ENCODE results near the gene DOK4. TPM values are rescaled to one million over a fixed set of nuclear protein-coding genes. Genes with fewer than 3 reads are reported as not detected.

The DOK4 gene
- total RNA-seq, 1 donor from 2014 or later: 0.73 TPM

DNA sequence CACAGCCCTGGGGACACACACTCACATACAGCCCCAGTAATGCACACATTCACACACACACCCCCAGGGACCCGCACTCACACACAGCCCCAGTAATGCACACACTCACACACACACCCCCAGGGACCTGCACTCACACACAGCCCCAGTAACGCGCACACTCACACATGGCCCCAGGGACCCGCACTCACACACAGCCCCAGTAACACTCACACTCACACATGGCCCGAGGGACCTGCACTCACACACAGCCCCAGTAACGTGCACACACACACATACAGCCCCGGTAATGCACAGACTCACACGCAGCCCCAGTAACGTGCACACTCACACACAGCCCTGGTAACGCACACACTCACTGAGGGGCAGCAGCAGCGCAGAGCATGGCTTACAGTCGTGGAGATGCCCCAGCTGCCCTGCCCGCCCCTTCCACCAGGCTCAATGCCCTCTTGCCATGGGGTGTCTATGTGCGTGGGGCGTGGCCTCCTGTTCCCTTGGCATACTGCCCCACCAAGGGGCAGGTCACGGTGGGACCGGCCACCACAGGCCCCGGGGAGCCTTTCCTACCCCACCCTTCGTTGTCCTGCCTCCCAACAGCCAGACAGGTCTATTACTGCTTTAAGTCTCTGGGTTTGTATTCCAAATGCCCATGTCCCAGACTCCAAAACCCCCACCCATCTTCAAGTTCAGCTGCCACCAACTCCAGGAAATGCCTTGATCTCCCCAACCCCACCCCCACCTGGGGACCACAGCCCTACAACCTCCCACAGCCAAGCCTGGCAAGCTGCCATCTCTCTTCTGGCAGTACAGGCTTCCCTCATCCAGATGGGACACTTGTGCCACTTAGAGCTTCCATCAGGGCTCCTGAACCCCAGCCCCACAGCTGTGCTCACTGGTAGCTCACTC, 47.4 kb upstream of the DOK4 start:
- peaks cover 80% of the 10 kb centered on the region for H3K4me1 Mint-ChIP-seq
- peaks cover 7% of the 10 kb centered on the region for H3K36me3 Mint-ChIP-seq (ENCODE audit: low read depth)
- no peaks in the 10 kb centered on the region for H3K27me3 Mint-ChIP-seq
- no peaks in the 10 kb centered on the region for H3K9me3 Mint-ChIP-seq
- TF ChIP-seq, protein P1, sequence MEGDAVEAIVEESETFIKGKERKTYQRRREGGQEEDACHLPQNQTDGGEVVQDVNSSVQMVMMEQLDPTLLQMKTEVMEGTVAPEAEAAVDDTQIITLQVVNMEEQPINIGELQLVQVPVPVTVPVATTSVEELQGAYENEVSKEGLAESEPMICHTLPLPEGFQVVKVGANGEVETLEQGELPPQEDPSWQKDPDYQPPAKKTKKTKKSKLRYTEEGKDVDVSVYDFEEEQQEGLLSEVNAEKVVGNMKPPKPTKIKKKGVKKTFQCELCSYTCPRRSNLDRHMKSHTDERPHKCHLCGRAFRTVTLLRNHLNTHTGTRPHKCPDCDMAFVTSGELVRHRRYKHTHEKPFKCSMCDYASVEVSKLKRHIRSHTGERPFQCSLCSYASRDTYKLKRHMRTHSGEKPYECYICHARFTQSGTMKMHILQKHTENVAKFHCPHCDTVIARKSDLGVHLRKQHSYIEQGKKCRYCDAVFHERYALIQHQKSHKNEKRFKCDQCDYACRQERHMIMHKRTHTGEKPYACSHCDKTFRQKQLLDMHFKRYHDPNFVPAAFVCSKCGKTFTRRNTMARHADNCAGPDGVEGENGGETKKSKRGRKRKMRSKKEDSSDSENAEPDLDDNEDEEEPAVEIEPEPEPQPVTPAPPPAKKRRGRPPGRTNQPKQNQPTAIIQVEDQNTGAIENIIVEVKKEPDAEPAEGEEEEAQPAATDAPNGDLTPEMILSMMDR (IDR thresholded peaks at IDR 0.05): no peak
- no peak for ATAC-seq (ENCODE audit: low read depth)
- POLR2A ChIA-PET: interaction anchor here (1.1 to 2.2 kb wide), 3 partner anchors 9 to 11 kb away, joined by 8 to 11 read pairs (median 9); partner anchors contain the start of gene ADGRG5
- DNase-seq: peak; percentile 20
- H3K4me3 Mint-ChIP-seq: peak overlapping the region; percentile 61
- CTCF ChIA-PET: interaction anchor here (1.0 to 1.1 kb wide), 2 partner anchors 9 to 14 kb away, joined by 3 read pairs; partner anchors contain the start of gene ADGRG5
- intact Hi-C loops (cut with micrococcal nuclease): loop anchor here (10.0 kb wide), 2 partner anchors 489 to 929 kb away; partner anchors contain the start of gene MT2A
- H3K27ac Mint-ChIP-seq: peak overlapping the region; percentile 79

DNA sequence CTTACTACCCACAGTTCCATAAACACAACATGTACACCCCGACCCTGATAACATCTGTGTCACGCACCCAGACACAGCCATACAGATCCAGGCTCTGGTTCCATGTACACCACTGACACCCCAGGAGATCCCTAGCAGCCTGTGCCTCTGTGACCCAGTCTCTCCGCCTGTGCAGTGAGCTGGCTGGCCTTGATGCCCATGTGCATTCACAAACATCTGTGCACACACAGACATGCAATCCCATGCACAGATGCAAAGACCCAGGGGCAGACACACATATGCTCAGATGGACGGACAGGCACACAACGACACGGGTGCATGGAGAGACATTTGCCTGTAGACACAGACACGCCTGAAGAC, 46.0 kb upstream of the DOK4 start:
- H3K36me3 Mint-ChIP-seq (ENCODE audit: low read depth): peaks cover 7% of the 10 kb centered on the region

DNA sequence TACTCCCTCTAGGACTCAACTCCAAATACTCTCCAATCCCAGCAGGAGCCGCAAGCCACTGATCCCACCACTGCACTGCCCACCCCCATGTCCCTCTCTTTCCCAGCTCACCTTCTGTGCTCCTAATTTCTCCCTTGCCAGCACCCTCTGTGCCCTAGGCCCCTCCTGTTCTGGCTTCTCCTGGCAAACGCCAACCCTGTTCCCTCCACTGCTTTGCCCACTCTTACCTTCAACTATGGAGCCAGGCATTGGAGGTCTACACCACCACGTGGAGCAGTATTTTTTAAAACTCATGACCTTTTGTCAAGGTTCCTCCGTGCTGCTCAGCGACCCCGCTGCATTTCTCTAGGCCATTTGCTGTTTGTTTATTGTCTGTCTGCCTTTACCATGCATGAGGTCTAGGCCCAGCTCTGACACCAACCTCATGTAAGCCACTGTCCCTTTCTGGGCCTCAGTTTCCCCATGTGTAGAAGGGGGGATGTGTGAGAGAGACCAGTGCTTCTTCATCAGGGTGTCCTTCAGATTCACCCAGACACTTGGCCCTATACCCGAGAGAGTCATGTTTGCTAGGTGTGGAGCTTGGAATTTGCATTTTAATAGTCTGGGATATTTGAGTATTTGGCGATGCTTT, 45.5 kb upstream of the DOK4 start:
- CTCF ChIA-PET: interaction anchor here (3.0 kb wide), 1 partner anchor 12 kb away, joined by 20 read pairs; no protein-coding TSS in a partner anchor
- H3K27me3 Mint-ChIP-seq: no peaks in the 10 kb centered on the region
- intact Hi-C loops (cut with micrococcal nuclease): loop anchor here (10.0 kb wide), 2 partner anchors 487 to 927 kb away; partner anchors contain the start of gene MT2A

More for the DNA sequence above, 46.0 kb upstream of the DOK4 start:
- ATAC-seq (ENCODE audit: low read depth) (no peak), DNase-seq (peak; percentile 15)
- H3K4me1 Mint-ChIP-seq: peaks cover 70% of the 10 kb centered on the region
- ChIA-PET POLR2A (interaction anchor here (1.1 to 2.2 kb wide), 3 partner anchors 9 to 12 kb away, joined by 6 to 11 read pairs (median 9); partner anchors contain the start of gene ADGRG5), CTCF (interaction anchor here (3.0 kb wide), 1 partner anchor 13 kb away, joined by 20 read pairs; no protein-coding TSS in a partner anchor)
- TF ChIP-seq, protein P1 (IDR thresholded peaks at IDR 0.05): no peak
- intact Hi-C loops (cut with micrococcal nuclease): loop anchor here (10.0 kb wide), 2 partner anchors 487 to 927 kb away; partner anchors contain the start of gene MT2A
- H3K27ac Mint-ChIP-seq: peak overlapping the region; percentile 67
- H3K4me3 Mint-ChIP-seq: peak overlapping the region; percentile 12
- no peaks in the 10 kb centered on the region for H3K9me3 Mint-ChIP-seq
- no peaks in the 10 kb centered on the region for H3K27me3 Mint-ChIP-seq

DNA sequence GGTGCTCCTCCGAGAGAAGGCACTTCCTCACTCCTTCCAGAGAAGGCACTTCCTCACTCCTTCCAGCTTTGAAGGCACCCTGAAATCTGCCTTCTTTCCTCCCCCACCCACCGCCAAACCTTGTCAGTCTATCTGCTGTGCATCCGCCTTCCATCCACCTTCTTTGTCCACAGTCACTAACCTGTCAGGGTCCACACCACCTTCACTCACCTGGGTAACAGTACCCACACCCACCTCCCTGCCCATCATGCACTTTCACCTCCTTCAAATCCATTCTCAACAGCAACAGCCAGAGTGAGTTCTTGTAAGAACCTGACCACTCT, 44.9 kb upstream of the DOK4 start:
- peaks cover 6% of the 10 kb centered on the region for H3K36me3 Mint-ChIP-seq (ENCODE audit: low read depth)
- TF ChIP-seq, protein P1 (IDR thresholded peaks at IDR 0.05): no peak
- H3K27me3 Mint-ChIP-seq: no peaks in the 10 kb centered on the region
- no peak for ATAC-seq (ENCODE audit: low read depth)
- peak; percentile 13 for DNase-seq
- intact Hi-C loops (cut with micrococcal nuclease): loop anchor here (10.0 kb wide), 2 partner anchors 486 to 926 kb away; partner anchors contain the start of gene MT2A
- CTCF ChIA-PET: interaction anchor here (3.0 kb wide), 1 partner anchor 12 kb away, joined by 20 read pairs; no protein-coding TSS in a partner anchor
- peak overlapping the region; percentile 9 for H3K4me3 Mint-ChIP-seq
- POLR2A ChIA-PET: interaction anchor here (1.3 to 1.9 kb wide), 2 partner anchors 9 to 11 kb away, joined by 3 to 16 read pairs; partner anchors contain the start of gene ADGRG5
- H3K27ac Mint-ChIP-seq: peak overlapping the region; percentile 86
- H3K9me3 Mint-ChIP-seq: no peaks in the 10 kb centered on the region
- peaks cover 68% of the 10 kb centered on the region for H3K4me1 Mint-ChIP-seq

More for the DNA sequence above, 45.5 kb upstream of the DOK4 start:
- peak overlapping the region; percentile 9 for H3K4me3 Mint-ChIP-seq
- H3K36me3 Mint-ChIP-seq (ENCODE audit: low read depth): peaks cover 6% of the 10 kb centered on the region
- peak overlapping the region; percentile 86 for H3K27ac Mint-ChIP-seq
- no peaks in the 10 kb centered on the region for H3K9me3 Mint-ChIP-seq
- POLR2A ChIA-PET: interaction anchor here (1.1 to 2.2 kb wide), 5 partner anchors 8 to 13 kb away, joined by 3 to 16 read pairs (median 9); partner anchors contain the start of gene ADGRG5
- H3K4me1 Mint-ChIP-seq: peaks cover 67% of the 10 kb centered on the region
- ATAC-seq (ENCODE audit: low read depth) (no peak), DNase-seq (peak; percentile 10)
- TF ChIP-seq, protein P1 (IDR thresholded peaks at IDR 0.05): no peak

All from activated B cell treated with CpG ODN at 0.5 μM for 24 hours (primary cell).